Measurements from ENCODE around the gene ATP8B1. TPM values are rescaled to one million over a fixed set of nuclear protein-coding genes. Genes with fewer than 3 reads are reported as not detected.
"Not testable (repeated sequence)": the region's sequence is repeated elsewhere in the genome, so short reads cannot be mapped to it uniquely, and the experiment has no call there.

ATP8B1 gene
- total RNA-seq = 10 to 100 TPM in 5 of 6 experiments, 1 to 10 TPM in 1; 9.0 to 18.4 (median 17.1) TPM
- long read RNA-seq, partial matches to known transcripts = 0 of 1 reads
- long read RNA-seq, other reads (novel, unspliced or antisense) = 1 of 1 reads

- peak within 1 kb of the TSS; percentile 52 to 87 (median 73) for H3K4me3 ChIP-seq
- peaks cover 0 to 25% (median 5%) of the 10 kb centered on the region in 4 donors for H3K4me1 ChIP-seq
- ATAC-seq (peak; percentile 88 to 97 (median 89)), DNase-seq (peak; percentile 92 to 97 (median 97))
- no peaks in the 10 kb centered on the region for H3K36me3 ChIP-seq
- peak in 1 of 4 donors; percentile 18 for TF ChIP-seq CTCF (IDR thresholded peaks at IDR 0.05)
- peak; percentile 93 for TF ChIP-seq POLR2A (IDR thresholded peaks at IDR 0.05)
- intact Hi-C loops (cut with DNase I) = no loop called here
- H3K27me3 ChIP-seq = no peaks in the 10 kb centered on the region
- peak within 1 kb of the TSS; percentile 82 to 96 (median 86) for H3K27ac ChIP-seq
- WGBS (ENCODE audit: insufficient coverage, low coverage, low lambda C conversion rate, missing lambda C conversion rate) = 0% methylated on average over 21 of the region's 77 CpGs
- no peaks in the 10 kb centered on the region for H3K9me3 ChIP-seq
Observed at GRCh38 chr18:57803103-57803969, at the start of gene ATP8B1. ATP8B1 (minus strand) TSS chr18:57803315; CDS start chr18:57731807, 71,508 bp downstream.

GRCh38 chr18:57850063-57850462, 46.9 kb upstream of the ATP8B1 start:
- Histone ChIP-seq H3K9me3 (no peaks in the 10 kb centered on the region), H3K27ac (no peak overlapping the region), H3K4me1 (no peaks in the 10 kb centered on the region), H3K27me3 (no peaks in the 10 kb centered on the region), H3K36me3 (no peaks in the 10 kb centered on the region), H3K4me3 (no peak overlapping the region)
- WGBS (ENCODE audit: insufficient coverage, low coverage, low lambda C conversion rate, missing lambda C conversion rate) = 50% methylated on average over 1 of the region's 3 CpGs
- TF ChIP-seq POLR2A (IDR thresholded peaks at IDR 0.05) (no peak), CTCF (IDR thresholded peaks at IDR 0.05) (no peak)
- intact Hi-C loops (cut with DNase I) = no loop called here
- ATAC-seq (no peak), DNase-seq (no peak)

GRCh38 chr18:57848374-57848773, 45.3 kb upstream of the ATP8B1 start:
- whole genome bisulfite sequencing (ENCODE audit: insufficient coverage, low coverage, low lambda C conversion rate, missing lambda C conversion rate) = 86% methylated on average over 1 of the region's 1 CpG
- not testable (repeated sequence) for H3K4me1 ChIP-seq

GRCh38 chr18:57847431-57847830, 44.3 kb upstream of the ATP8B1 start:
- WGBS (ENCODE audit: insufficient coverage, low coverage, low lambda C conversion rate, missing lambda C conversion rate) = 58% methylated on average over 2 of the region's 2 CpGs
- H3K36me3 ChIP-seq; DNase-seq; H3K9me3 ChIP-seq; H3K27ac ChIP-seq; H3K4me3 ChIP-seq; ATAC-seq; H3K27me3 ChIP-seq; intact Hi-C loops (cut with DNase I); H3K4me1 ChIP-seq: not testable (repeated sequence)

More at GRCh38 chr18:57848374-57848773, 45.3 kb upstream of the ATP8B1 start:
- intact Hi-C loops (cut with DNase I); H3K4me3 ChIP-seq; DNase-seq; H3K27me3 ChIP-seq; H3K36me3 ChIP-seq; H3K9me3 ChIP-seq; H3K27ac ChIP-seq; ATAC-seq: not testable (repeated sequence)

- Histone ChIP-seq H3K4me1 (no peaks in the 10 kb centered on the region), H3K4me3 (no peak overlapping the region), H3K9me3 (no peaks in the 10 kb centered on the region), H3K27ac (no peak overlapping the region), H3K36me3 (no peaks in the 10 kb centered on the region), H3K27me3 (no peaks in the 10 kb centered on the region)
- intact Hi-C loops (cut with DNase I) = no loop called here
- DNase-seq = no peak
- 50% methylated on average over 1 of the region's 1 CpG for WGBS (ENCODE audit: insufficient coverage, low coverage, low lambda C conversion rate, missing lambda C conversion rate)
- peak in 1 of 4 donors; percentile 26 for ATAC-seq
- TF ChIP-seq CTCF (IDR thresholded peaks at IDR 0.05) (no peak), POLR2A (IDR thresholded peaks at IDR 0.05) (no peak)
Observed at GRCh38 chr18:57846258-57846657, 43.1 kb upstream of the ATP8B1 start.
